Measurements from ENCODE around the gene INHA. TPM values are rescaled to one million over a fixed set of nuclear protein-coding genes. Genes with fewer than 3 reads are reported as not detected.

The INHA gene
- total RNA-seq, 1 donor from 2014 or later, result 0.43 TPM

DNA sequence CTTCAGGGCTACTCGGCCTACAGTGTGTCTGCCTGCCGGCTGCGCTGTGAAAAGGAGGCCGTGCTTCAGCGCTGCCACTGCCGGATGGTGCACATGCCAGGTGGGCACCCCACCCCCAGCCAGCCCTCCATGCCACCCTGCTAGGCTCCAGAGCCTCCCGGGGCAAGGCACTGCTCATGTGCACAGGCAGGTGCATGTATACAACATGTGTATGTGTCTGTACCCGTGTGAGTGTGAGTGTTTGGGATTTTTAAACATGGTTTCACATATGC, 39.8 kb upstream of the INHA start:
- ATAC-seq (no peak), DNase-seq (no peak)
- H3K27ac ChIP-seq, result no peak overlapping the region
- H3K9me3 ChIP-seq, result no peaks in the 10 kb centered on the region
- intact Hi-C loops (cut with DNase I), result no loop called here
- TF ChIP-seq, protein P1, sequence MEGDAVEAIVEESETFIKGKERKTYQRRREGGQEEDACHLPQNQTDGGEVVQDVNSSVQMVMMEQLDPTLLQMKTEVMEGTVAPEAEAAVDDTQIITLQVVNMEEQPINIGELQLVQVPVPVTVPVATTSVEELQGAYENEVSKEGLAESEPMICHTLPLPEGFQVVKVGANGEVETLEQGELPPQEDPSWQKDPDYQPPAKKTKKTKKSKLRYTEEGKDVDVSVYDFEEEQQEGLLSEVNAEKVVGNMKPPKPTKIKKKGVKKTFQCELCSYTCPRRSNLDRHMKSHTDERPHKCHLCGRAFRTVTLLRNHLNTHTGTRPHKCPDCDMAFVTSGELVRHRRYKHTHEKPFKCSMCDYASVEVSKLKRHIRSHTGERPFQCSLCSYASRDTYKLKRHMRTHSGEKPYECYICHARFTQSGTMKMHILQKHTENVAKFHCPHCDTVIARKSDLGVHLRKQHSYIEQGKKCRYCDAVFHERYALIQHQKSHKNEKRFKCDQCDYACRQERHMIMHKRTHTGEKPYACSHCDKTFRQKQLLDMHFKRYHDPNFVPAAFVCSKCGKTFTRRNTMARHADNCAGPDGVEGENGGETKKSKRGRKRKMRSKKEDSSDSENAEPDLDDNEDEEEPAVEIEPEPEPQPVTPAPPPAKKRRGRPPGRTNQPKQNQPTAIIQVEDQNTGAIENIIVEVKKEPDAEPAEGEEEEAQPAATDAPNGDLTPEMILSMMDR (IDR thresholded peaks at IDR 0.05), result no peak
- H3K27me3 ChIP-seq, result peaks cover 40% of the 10 kb centered on the region
- no peaks in the 10 kb centered on the region for H3K36me3 ChIP-seq
- no peaks in the 10 kb centered on the region for H3K4me1 ChIP-seq
- H3K4me3 ChIP-seq, result no peak overlapping the region

- TF ChIP-seq, protein P1 (IDR thresholded peaks at IDR 0.05), result no peak
- Histone ChIP-seq H3K4me3 (no peak overlapping the region), H3K4me1 (no peaks in the 10 kb centered on the region), H3K27ac (no peak overlapping the region), H3K27me3 (peaks cover 23% of the 10 kb centered on the region), H3K36me3 (peaks cover 3% of the 10 kb centered on the region), H3K9me3 (no peaks in the 10 kb centered on the region)
- DNase-seq (no peak), ATAC-seq (no peak)
- intact Hi-C loops (cut with DNase I), result no loop called here
Observed at GRCh38 chr2:219533930-219534661, 38.0 kb upstream of the INHA start.

- TF ChIP-seq, protein P1 (IDR thresholded peaks at IDR 0.05), result no peak
- DNase-seq (no peak), ATAC-seq (no peak)
- Histone ChIP-seq H3K27me3 (peaks cover 14% of the 10 kb centered on the region), H3K4me3 (no peak overlapping the region), H3K4me1 (peaks cover 4% of the 10 kb centered on the region), H3K36me3 (peaks cover 22% of the 10 kb centered on the region), H3K27ac (no peak overlapping the region), H3K9me3 (no peaks in the 10 kb centered on the region)
- intact Hi-C loops (cut with DNase I), result no loop called here
Observed at GRCh38 chr2:219536425-219536824, 35.7 kb upstream of the INHA start.

DNA sequence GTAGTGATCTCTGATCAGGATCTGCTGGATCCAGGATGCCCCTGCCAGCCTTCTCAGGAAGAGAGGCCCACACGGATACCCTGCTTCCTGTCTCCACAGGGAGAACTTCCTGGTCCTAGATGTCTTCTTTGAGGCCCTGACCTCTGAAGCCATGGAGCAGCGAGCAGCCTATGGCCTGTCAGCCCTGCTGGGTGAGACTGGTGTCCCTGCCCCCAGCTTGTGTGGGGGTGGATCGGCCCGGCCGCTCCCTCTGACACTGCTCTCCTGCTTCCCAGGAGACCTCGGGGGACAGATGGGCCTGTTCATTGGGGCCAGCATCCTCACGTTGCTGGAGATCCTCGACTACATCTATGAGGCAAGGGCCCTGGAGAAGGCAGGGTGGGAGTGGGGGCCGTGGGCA, 35.1 kb upstream of the INHA start:
- no peak for ATAC-seq
- Histone ChIP-seq H3K27me3 (peaks cover 10% of the 10 kb centered on the region), H3K36me3 (peaks cover 22% of the 10 kb centered on the region), H3K4me1 (peaks cover 9% of the 10 kb centered on the region), H3K27ac (no peak overlapping the region), H3K4me3 (no peak overlapping the region), H3K9me3 (no peaks in the 10 kb centered on the region)
- intact Hi-C loops (cut with DNase I), result no loop called here
- TF ChIP-seq, protein P1 (IDR thresholded peaks at IDR 0.05), result no peak
- DNase-seq, result no peak

DNA sequence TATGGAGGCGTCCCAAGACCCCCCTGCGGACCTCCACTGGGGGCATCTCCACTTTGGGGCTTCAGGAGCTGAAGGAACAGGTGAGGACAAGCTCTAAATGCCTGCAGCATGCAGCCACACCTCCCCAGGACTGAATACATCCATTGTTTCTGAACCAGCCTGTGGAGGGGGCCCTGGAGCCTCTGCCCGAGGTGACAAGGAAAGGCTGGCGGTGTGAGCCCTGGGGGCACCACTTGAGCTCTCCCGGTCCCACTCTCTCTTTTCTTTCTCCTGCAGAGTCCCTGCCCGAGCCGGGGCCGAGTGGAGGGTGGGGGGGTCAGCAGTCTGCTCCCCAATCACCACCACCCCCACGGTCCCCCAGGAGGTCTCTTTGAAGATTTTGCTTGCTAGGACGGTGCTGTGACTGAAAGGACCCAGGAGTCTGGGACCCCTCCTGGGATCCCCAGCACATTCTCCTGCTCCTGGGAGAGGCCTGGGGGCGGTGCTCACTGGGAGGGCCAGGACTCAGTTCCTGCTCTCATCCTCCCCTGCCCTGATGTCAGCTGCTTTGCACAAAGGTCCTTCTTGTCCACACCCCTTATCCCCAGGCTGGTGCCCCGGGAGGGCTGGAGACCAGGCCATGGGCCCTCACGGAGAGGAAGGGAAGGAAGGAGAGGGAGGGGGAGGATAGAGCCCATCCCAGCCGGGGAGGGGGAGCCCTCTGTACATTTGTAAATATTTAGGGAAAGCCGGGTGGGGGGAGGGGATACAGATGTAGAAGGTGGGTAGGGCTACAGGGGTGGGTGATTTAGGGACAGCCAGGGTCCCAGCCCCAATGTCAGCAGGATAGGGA, 34.2 kb upstream of the INHA start:
- DNase-seq, result no peak
- peaks cover 4% of the 10 kb centered on the region for H3K27me3 ChIP-seq
- H3K36me3 ChIP-seq, result peaks cover 22% of the 10 kb centered on the region
- TF ChIP-seq, protein P1 (IDR thresholded peaks at IDR 0.05), result no peak
- no peak overlapping the region for H3K4me3 ChIP-seq
- intact Hi-C loops (cut with DNase I), result no loop called here
- ATAC-seq, result no peak
- no peaks in the 10 kb centered on the region for H3K9me3 ChIP-seq
- H3K27ac ChIP-seq, result no peak overlapping the region
- H3K4me1 ChIP-seq, result peaks cover 16% of the 10 kb centered on the region
